H1 (cell line): ENCODE data around the gene MTF1. TPM values are rescaled to one million over a fixed set of nuclear protein-coding genes. Genes with fewer than 3 reads are reported as not detected.

Source experiments
- CTCF ChIA-PET: fragments of 300-600 bp; sonication (Branson Sonifier 250); formaldehyde crosslinking; loops from one replicate; lab custom pipeline; 2021; ENCODE audit not compliant: partially characterized antibody; lab: Charles Lee
- POLR2A ChIA-PET: fragments of 300-600 bp; sonication (Branson Sonifier 250); formaldehyde crosslinking; loops from one replicate; lab custom pipeline; 2021; ENCODE audit warnings: inconsistent platforms; ENCODE audit not compliant: partially characterized antibody; lab: Charles Lee
- DNase-seq, 2 experiments: peaks; one replicate each; pipeline versions ENCODE4 v3.0.0 to v3.0.0-alpha.2; 2010 to 2022; ENCODE audit warnings: low spot score in 2 of 2, low read depth in 1 of 2, mixed read lengths in 1 of 2
- FAIRE-seq: peaks from 2 replicates; lab custom pipeline; 2011; peaks lifted over from hg19 to GRCh38; lab: Jason Lieb, UNC
- H2AFZ ChIP-seq: 2 replicates; pipeline ENCODE4 v1.8.1; 2012; ENCODE audit warnings: low read length, inconsistent platforms
- H2AK5ac ChIP-seq: 2 replicates; pipeline ENCODE4 v1.6.1; 2013; ENCODE audit warnings: low read depth, low read length
- H2BK120ac ChIP-seq: replicated peaks from 2 replicates; pipeline ENCODE3; 2013; ENCODE audit warnings: low read depth, low read length, inconsistent platforms
- H2BK12ac ChIP-seq: 2 replicates; pipeline ENCODE4 v1.6.1; 2013; ENCODE audit warnings: low read depth, low read length
- H2BK15ac ChIP-seq: 2 replicates; pipeline ENCODE4 v1.6.1; 2013; ENCODE audit warnings: low read length
- H2BK20ac ChIP-seq: 2 replicates; pipeline ENCODE4 v1.6.1; 2013; ENCODE audit warnings: low read length
- H2BK5ac ChIP-seq: 2 replicates; pipeline ENCODE4 v1.6.1; 2013; ENCODE audit warnings: low read depth, low read length
- H3K14ac ChIP-seq: 2 replicates; pipeline ENCODE4 v1.6.1; 2013; ENCODE audit warnings: inconsistent platforms; ENCODE audit not compliant: insufficient read length
- H3K18ac ChIP-seq: 2 replicates; pipeline ENCODE4 v1.6.1; 2013; ENCODE audit warnings: low read length; ENCODE audit errors: extremely low read depth
- H3K23ac ChIP-seq: 2 replicates; pipeline ENCODE4 v1.6.1; 2013; ENCODE audit warnings: inconsistent platforms; ENCODE audit not compliant: insufficient read length
- H3K23me2 ChIP-seq: 2 replicates; pipeline ENCODE4 v1.6.1; 2013; ENCODE audit warnings: low read depth, low read length
- H3K27ac ChIP-seq: 2 replicates; pipeline ENCODE4 v1.6.1; 2011; ENCODE audit warnings: low read depth, low read length, inconsistent platforms
- H3K27me3 ChIP-seq, 4 experiments: replicated peaks in 1 of 4; 1 replicate in 1 of 4; 2 replicates in 3 of 4; pipeline versions ENCODE4 v1.6.1 to v1.8.1; 2011 to 2013; ENCODE audit warnings: low read length in 3 of 4, mild to moderate bottlenecking in 3 of 4, inconsistent platforms in 2 of 4, mixed read lengths in 2 of 4, moderate library complexity in 1 of 4; ENCODE audit not compliant: control insufficient read depth in 3 of 4, insufficient read depth in 3 of 4; ENCODE audit errors: extremely low read depth in 1 of 4
- H3K36me3 ChIP-seq, 4 experiments: 2 replicates each; pipeline versions ENCODE4 v1.6.1 to v1.8.1; 2011 to 2013; ENCODE audit warnings: mild to moderate bottlenecking in 4 of 4, low read length in 3 of 4, moderate library complexity in 2 of 4, control low read depth in 1 of 4, inconsistent platforms in 1 of 4; ENCODE audit not compliant: insufficient read depth in 4 of 4, control insufficient read depth in 2 of 4
- H3K4ac ChIP-seq: replicated peaks from 2 replicates; pipeline ENCODE3; 2013; ENCODE audit warnings: low read length, low read depth, mixed read lengths, inconsistent platforms; ENCODE audit not compliant: insufficient read length
- H3K4me1 ChIP-seq, 4 experiments: replicated peaks in 1 of 4; 1 replicate in 1 of 4; 2 replicates in 3 of 4; pipeline versions ENCODE4 v1.6.1 to v1.8.1; 2011 to 2013; ENCODE audit warnings: low read length in 3 of 4, inconsistent platforms in 2 of 4, mixed read lengths in 1 of 4; ENCODE audit not compliant: insufficient read depth in 4 of 4, control insufficient read depth in 3 of 4
- H3K4me2 ChIP-seq, 2 experiments: 2 replicates each; pipeline versions ENCODE4 v1.6.1 to v1.8.1; 2011 to 2013; ENCODE audit warnings: low read depth in 2 of 2, low read length in 2 of 2, control low read depth in 1 of 2, inconsistent platforms in 1 of 2, mild to moderate bottlenecking in 1 of 2; ENCODE audit not compliant: insufficient read depth in 1 of 2
- H3K4me3 ChIP-seq, 4 experiments: fragments of 200-600, 300-600 bp in 1 of 4; sonication (generic), shearing (Covaris generic), sonication (Bioruptor Twin) in 1 of 4; 2 replicates each; pipeline versions ENCODE4 v1.5.1 to v1.8.1; 2011 to 2016; ENCODE audit warnings: low read length in 4 of 4, low read depth in 3 of 4, control low read depth in 2 of 4, inconsistent platforms in 2 of 4, mild to moderate bottlenecking in 2 of 4, mixed read lengths in 1 of 4, moderate library complexity in 1 of 4; ENCODE audit not compliant: insufficient read depth in 2 of 4; ENCODE audit errors: extremely low read depth in 1 of 4
- H3K56ac ChIP-seq: replicated peaks from 2 replicates; pipeline ENCODE3; 2013; ENCODE audit warnings: low read depth, mild to moderate bottlenecking, mixed read lengths, low read length, inconsistent platforms; ENCODE audit not compliant: insufficient read length
- H3K79me1 ChIP-seq: 2 replicates; pipeline ENCODE4 v1.6.1; 2013; ENCODE audit warnings: low read depth, low read length, control low read depth
- H3K79me2 ChIP-seq, 2 experiments: 2 replicates each; pipeline versions ENCODE4 v1.6.1 to v1.8.1; 2012 to 2013; ENCODE audit warnings: low read length in 2 of 2, mild to moderate bottlenecking in 2 of 2, inconsistent platforms in 1 of 2; ENCODE audit not compliant: insufficient read depth in 2 of 2, control insufficient read depth in 1 of 2
- H3K9ac ChIP-seq, 4 experiments: replicated peaks in 1 of 4; 1 replicate in 1 of 4; 2 replicates in 3 of 4; pipeline versions ENCODE4 v1.6.1 to v1.8.1; 2011 to 2013; ENCODE audit warnings: low read depth in 3 of 4, low read length in 3 of 4, control low read depth in 2 of 4, mild to moderate bottlenecking in 2 of 4, moderate library complexity in 2 of 4, inconsistent platforms in 1 of 4; ENCODE audit errors: extremely low read depth in 1 of 4
- H3K9me3 ChIP-seq, 2 experiments: 2 replicates each; pipeline versions ENCODE4 v1.6.1 to v1.8.1; 2012 to 2013; ENCODE audit warnings: mild to moderate bottlenecking in 2 of 2, moderate library complexity in 2 of 2, control low read depth in 1 of 2, inconsistent platforms in 1 of 2, low read depth in 1 of 2, low read length in 1 of 2, mixed read lengths in 1 of 2; ENCODE audit not compliant: insufficient read depth in 2 of 2
- H4K20me1 ChIP-seq, 2 experiments: replicated peaks in 1 of 2; 2 replicates each; pipeline versions ENCODE3 to v1.8.1; 2011 to 2013; ENCODE audit warnings: inconsistent platforms in 2 of 2, low read length in 2 of 2, mild to moderate bottlenecking in 1 of 2; ENCODE audit not compliant: insufficient read depth in 2 of 2, control insufficient read depth in 1 of 2
- H4K5ac ChIP-seq: 2 replicates; pipeline ENCODE4 v1.6.1; 2013; ENCODE audit warnings: low read length, low read depth, mixed read lengths, inconsistent platforms; ENCODE audit not compliant: insufficient read length
- H4K8ac ChIP-seq: 2 replicates; pipeline ENCODE4 v1.8.0; 2013; ENCODE audit warnings: mild to moderate bottlenecking, moderate library complexity, low read length, inconsistent platforms; ENCODE audit not compliant: insufficient read depth; ENCODE audit errors: extremely low read depth
- H4K91ac ChIP-seq: replicated peaks from 2 replicates; pipeline ENCODE3; 2013; ENCODE audit warnings: low read length, mixed read lengths, inconsistent platforms; ENCODE audit not compliant: insufficient read length
- CTBP2 ChIP-seq: IDR thresholded peaks from 2 replicates; pipeline ENCODE4 v1.7.0; 2011; ENCODE audit warnings: borderline replicate concordance, mild to moderate bottlenecking, moderate library complexity, mixed read lengths, low read length; ENCODE audit not compliant: insufficient read depth, insufficient read length
- E2F6 ChIP-seq: IDR thresholded peaks from 2 replicates; pipeline ENCODE4 v1.6.1; 2012; ENCODE audit warnings: inconsistent platforms
- EGR1 ChIP-seq: IDR thresholded peaks from 2 replicates; pipeline ENCODE4 v1.6.1; 2011; ENCODE audit warnings: low read depth, low read length, borderline replicate concordance
- EP300 ChIP-seq, 2 experiments: IDR thresholded peaks; 1 replicate in 1 of 2; 2 replicates in 1 of 2; pipeline ENCODE4 v1.6.1; 2011 to 2012; ENCODE audit warnings: low read depth in 2 of 2, low read length in 2 of 2, mild to moderate bottlenecking in 2 of 2, borderline replicate concordance in 1 of 2, inconsistent platforms in 1 of 2, moderate library complexity in 1 of 2
- MAFK ChIP-seq: IDR thresholded peaks from 2 replicates; pipeline ENCODE4 v1.6.1; 2012; ENCODE audit warnings: low read depth, mild to moderate bottlenecking, improper control_type of control experiment, low read length
- MAX ChIP-seq: IDR thresholded peaks from 2 replicates; pipeline ENCODE4 v1.6.1; 2012; ENCODE audit warnings: inconsistent platforms
- PHF8 ChIP-seq: fragments of 200-600 bp; sonication (generic); conservative IDR thresholded peaks from 2 replicates; pipeline ENCODE4 v1.7.1; 2012; ENCODE audit warnings: low read depth, mild to moderate bottlenecking, inconsistent platforms, low read length, moderate library complexity
- RFX5 ChIP-seq: IDR thresholded peaks from 2 replicates; pipeline ENCODE4 v1.6.1; 2011; ENCODE audit warnings: low read depth, low read length, improper control_type of control experiment, borderline replicate concordance
- SIN3A ChIP-seq, 2 experiments: IDR thresholded peaks in 1 of 2; conservative IDR thresholded peaks in 1 of 2; 2 replicates each; pipeline ENCODE4 v1.6.1; 2011 to 2012; ENCODE audit warnings: low read length in 2 of 2, improper control_type of control experiment in 1 of 2, low read depth in 1 of 2, mild to moderate bottlenecking in 1 of 2
- YY1 ChIP-seq: IDR thresholded peaks from 2 replicates; pipeline ENCODE4 v1.6.1; 2011; ENCODE audit warnings: low read depth, mild to moderate bottlenecking, low read length
- WGBS, 2 experiments: shearing (Covaris generic) in 1 of 2; methylation state at CpG; one replicate each; pipeline versions ENCODE4 v1.1.6 to v1.1.7; 2013 to 2015; ENCODE audit warnings: low lambda C conversion rate in 2 of 2, mixed read lengths in 2 of 2, inconsistent platforms in 1 of 2, low coverage in 1 of 2, missing lambda C conversion rate in 1 of 2; ENCODE audit not compliant: insufficient replicate concordance in 2 of 2, insufficient coverage in 1 of 2, insufficient read length in 1 of 2; ENCODE audit errors: extremely low coverage in 1 of 2, missing lambda C conversion rate in 1 of 2; 5-methylcytosine and 5-hydroxymethylcytosine counted together
- polyA plus RNA-seq, 7 experiments: library from polyadenylated mRNA; depleted of rRNA in 3 of 7; stranded (reverse) in 5 of 7; unstranded in 2 of 7; fragments of >200 nt in 5 of 7; fragments of 200-250 nt in 2 of 7; gene quantifications; 1 replicate in 5 of 7; 2 replicates in 1 of 7; 4 replicates in 1 of 7; pipeline versions ENCODE4 v1.2.1 to v1.2.3, GENCODE V29; 2011 to 2013; ENCODE audit warnings: missing spikeins in 2 of 7, mixed read lengths in 2 of 7
- total RNA-seq: library from RNA; stranded (reverse); fragmentation: NEBNext Ultra II Directional; extraction: Animal tissue kit (Norgen Biotek cat#: 25700); gene quantifications from 2 replicates; pipeline ENCODE4 v1.2.1, GENCODE V29; 2021

MTF1 gene
- total and polyA plus RNA-seq, 2 of the 8 experiments (the other 6 are each of a cell fraction or from before 2014, with no cell fraction given) = 4.0 to 15.5 TPM

GRCh38 chr1:37793773-37794371 lies 65.5 kb downstream of the MTF1 start, which contains the start of gene MANEAL:
Gene MANEAL (plus strand): TSS chr1:37793847. CDS start chr1:37794183, 336 bp downstream.
- POLR2A ChIA-PET = interaction anchor here (1.0 to 1.9 kb wide), 4 partner anchors 8 to 65 kb away, joined by 3 to 24 read pairs (median 4); partner anchors contain the start of genes C1orf122, MTF1 and YRDC
- Histone ChIP-seq H3K4ac (no peak within 1 kb of the TSS), H3K23me2 (peaks cover 8% of the 10 kb centered on the region), H3K79me1 (no peaks in the 10 kb centered on the region), H4K8ac (peak within 1 kb of the TSS; percentile 42; the same call in 1 of the 2 replicates), H3K27me3 (peaks cover 10 to 38% (median 31%) of the 10 kb centered on the region in 4 experiments), H3K4me2 (peak within 1 kb of the TSS; percentile 79 to 99), H3K14ac (no peak within 1 kb of the TSS), H3K9ac (peak within 1 kb of the TSS in 2 of 4 experiments; percentile 20 to 42; a peak in 1 of 7 replicates), H3K9me3 (no peaks in the 10 kb centered on the region), H4K91ac (peak within 1 kb of the TSS; percentile 54), H2AFZ (peak within 1 kb of the TSS; percentile 47; the same call in 1 of the 2 replicates), H3K4me1 (peaks cover 0 to 7% (median 5%) of the 10 kb centered on the region in 4 experiments; a peak in 6 of 7 replicates), H3K56ac (no peak within 1 kb of the TSS), H3K27ac (no peak within 1 kb of the TSS), H3K36me3 (no peaks in the 10 kb centered on the region), H3K4me3 (peak within 1 kb of the TSS; percentile 60 to 79 (median 68)), H2BK12ac (no peak within 1 kb of the TSS), H3K23ac (no peak within 1 kb of the TSS), H2BK20ac (no peak within 1 kb of the TSS), H2BK15ac (no peak within 1 kb of the TSS), H2AK5ac (no peak within 1 kb of the TSS), H3K18ac (peak within 1 kb of the TSS; percentile 90), H4K5ac (no peak within 1 kb of the TSS), H2BK5ac (no peak within 1 kb of the TSS; the same call in 1 of the 2 replicates), H2BK120ac (no peak within 1 kb of the TSS), H3K79me2 (no peaks in the 10 kb centered on the region), H4K20me1 (peaks cover 0 to 7% of the 10 kb centered on the region in 2 experiments)
- CTCF ChIA-PET = interaction anchor here (0.7 to 1.1 kb wide), 2 partner anchors 28 to 66 kb away, joined by 3 to 5 read pairs; partner anchors contain the start of gene MTF1
- DNase-seq (peak in 1 of 2 experiments; percentile 60), FAIRE-seq (no peak)
- WGBS, 2 experiments = 2% methylated on average over 21 of the region's 82 CpGs; no CpG with 5 or more reads in 1 of the 2 experiments
- TF ChIP-seq EGR1 (peak; percentile 34; the same call in 1 of the 2 replicates), E2F6 (0 out of 2 replicates have a peak, but pooled peaks have one; percentile 30), CTBP2 (no peak), YY1 (peak; percentile 86; the same call in 1 of the 2 replicates), PHF8 (0 out of 2 replicates have a peak, but pooled peaks have one; percentile 42), MAX (peak; percentile 57; the same call in 1 of the 2 replicates), EP300 (IDR thresholded peaks at IDR 0.05; ENCODE audit: borderline replicate concordance in 1 of 2, low read depth in 2 of 2, low read length in 2 of 2) (no peak), RFX5 (no peak), SIN3A (conservative IDR thresholded peaks at IDR 0.05 in 1 of 2, IDR thresholded peaks at IDR 0.05 in 1 of 2; ENCODE audit: low read depth in 1 of 2, low read length in 2 of 2) (no peak), MAFK (no peak)
